Uterus (tissue), 4 donors: ENCODE data around the gene MYCL. TPM values are rescaled to one million over a fixed set of nuclear protein-coding genes. Genes with fewer than 3 reads are reported as not detected.
A peak's percentile ranks its signal among the peaks of the same experiment; 100 is the strongest.

ENCODE experiments used
- DNase-seq, 2 donors: peaks; one replicate each; pipeline ENCODE4 v3.0.0-alpha.2; 2019 to 2020
- H3K27ac ChIP-seq, 2 donors: fragments of 200-600 bp; sonication (generic); 1 replicate in 1 of 2; 2 replicates in 1 of 2; pipeline ENCODE4 v1.5.1; 2016 to 2018
- H3K27me3 ChIP-seq, 2 donors: fragments of 200-600 bp; sonication (generic); one replicate each; pipeline ENCODE4 v1.5.1; 2018 to 2019; ENCODE audit warnings: control low read depth in 1 of 2
- H3K36me3 ChIP-seq, 2 donors: fragments of 200-600 bp; sonication (generic); one replicate each; pipeline ENCODE4 v1.5.1; 2019; ENCODE audit warnings: control low read depth in 1 of 2
- H3K4me1 ChIP-seq, 2 donors: fragments of 200-600 bp; sonication (generic); one replicate each; pipeline ENCODE4 v1.5.1; 2018 to 2019; ENCODE audit warnings: control low read depth in 1 of 2
- H3K4me3 ChIP-seq, 2 donors: fragments of 200-600 bp; sonication (generic); 1 replicate in 1 of 2; 2 replicates in 1 of 2; pipeline ENCODE4 v1.5.1; 2018 to 2019; ENCODE audit warnings: mild to moderate bottlenecking in 1 of 2
- H3K9me3 ChIP-seq, 2 donors: fragments of 200-600 bp; sonication (generic); one replicate each; pipeline ENCODE4 v1.5.1; 2019; ENCODE audit warnings: control low read depth in 1 of 2
- CTCF ChIP-seq, 4 experiments: fragments of 200-600 bp in 2 of 4; fragments of 450-650 bp in 2 of 4; sonication (generic) in 2 of 4; IDR thresholded peaks; one replicate each; pipeline ENCODE4 v1.5.1; 2016 to 2019; ENCODE audit warnings: antibody characterized with exemption in 4 of 4, mild to moderate bottlenecking in 2 of 4, moderate library complexity in 1 of 4
- POLR2A ChIP-seq, 2 donors: fragments of 450-650 bp; IDR thresholded peaks; one replicate each; pipeline ENCODE4 v1.6.1; 2016; ENCODE audit warnings: antibody characterized with exemption in 2 of 2, mild to moderate bottlenecking in 1 of 2, moderate library complexity in 1 of 2
- intact Hi-C: fragments of 100-400 bp; cut with DNase I; formaldehyde crosslinking; loops from one replicate; pipeline ENCODE4 v1.15.1; 2023; ENCODE audit warnings: low total_unique reads
- total RNA-seq, 4 donors: library from RNA; depleted of rRNA in 3 of 4; stranded (reverse); fragments of >200 nt in 3 of 4; gene quantifications; one replicate each; pipeline versions ENCODE4 v1.1.0 to v1.2.4, GENCODE V29; 2014 to 2023
- donor health status: DM: yes; HTN: yes; CAD: no.

Gene MYCL
- total RNA-seq, 4 donors from 2014 or later, result 0.40 to 3.6 TPM; not detected in 2

DNA sequence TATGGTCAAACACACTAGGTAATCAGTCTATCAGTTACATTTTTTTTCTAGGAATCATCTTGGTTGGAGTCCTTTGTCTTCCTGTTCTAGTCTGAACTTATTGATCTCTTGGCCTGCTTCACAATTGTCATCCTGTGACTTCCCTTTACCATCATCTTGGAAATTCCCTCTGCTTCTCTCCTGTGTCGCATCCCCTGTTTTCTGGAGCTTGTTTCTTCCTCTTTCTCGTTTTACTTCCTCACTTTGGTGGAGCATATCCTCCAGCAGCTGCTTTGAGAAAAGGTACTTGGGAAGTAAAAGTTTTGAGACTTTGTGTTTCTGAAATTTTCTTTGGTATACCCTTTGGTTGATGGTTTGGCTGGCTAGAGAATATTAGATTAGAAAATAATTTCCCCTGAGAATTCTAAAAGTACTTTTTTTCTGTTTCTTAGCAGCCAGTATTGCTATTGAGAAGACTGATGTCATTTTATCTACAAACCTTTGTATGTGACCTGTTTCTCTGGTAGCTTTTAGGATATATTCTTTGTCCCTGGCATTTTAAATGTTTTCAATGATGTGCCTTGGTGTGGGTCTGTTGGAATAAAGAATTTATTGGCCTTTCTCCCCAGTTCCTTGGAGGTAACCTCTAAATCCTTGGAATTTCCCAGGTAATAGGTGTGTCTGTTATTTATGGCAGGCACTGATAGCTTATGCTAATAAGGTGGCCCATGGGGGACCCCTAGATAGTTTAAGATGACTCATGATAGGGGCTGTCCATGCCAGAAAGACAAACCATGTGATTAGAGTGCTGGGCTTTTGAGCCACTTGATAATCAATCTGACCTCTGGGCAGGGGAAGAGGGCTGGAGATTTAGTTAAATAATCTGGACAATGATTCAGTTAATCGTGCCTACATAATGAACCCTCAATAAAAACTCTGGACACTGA lies 6.1 kb upstream of the MYCL start:
- Histone ChIP-seq H3K4me3 (no peak overlapping the region), H3K9me3 (no peaks in the 10 kb centered on the region), H3K4me1 (no peaks in the 10 kb centered on the region), H3K27me3 (peaks cover 0 to 4% of the 10 kb centered on the region in 2 donors), H3K36me3 (no peaks in the 10 kb centered on the region), H3K27ac (no peak overlapping the region)
- TF ChIP-seq POLR2A (IDR thresholded peaks at IDR 0.05), result no peak
- no peak for TF ChIP-seq CTCF (IDR thresholded peaks at IDR 0.05)
- intact Hi-C loops, result no loop called here
- no peak for DNase-seq

DNA sequence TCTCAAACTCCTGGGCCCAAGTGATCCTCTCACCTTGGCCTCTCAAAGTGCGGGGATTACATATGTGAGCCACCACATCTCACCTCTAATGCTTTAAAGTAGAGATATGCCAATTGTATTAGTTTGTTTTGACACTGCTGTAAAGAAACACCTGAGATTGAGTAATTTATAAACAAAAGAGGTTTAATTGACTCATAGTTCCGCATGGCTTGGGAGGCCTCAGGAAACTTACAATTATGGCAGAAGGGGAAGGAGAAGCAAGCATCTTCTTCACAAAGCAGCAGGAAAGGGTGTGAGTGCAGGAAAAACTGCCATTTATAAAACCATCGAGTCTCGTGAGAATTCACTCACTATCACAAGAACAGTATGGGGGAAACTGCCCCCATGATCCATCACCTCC lies 3.5 kb upstream of the MYCL start:
- Histone ChIP-seq H3K9me3 (no peaks in the 10 kb centered on the region), H3K4me3 (no peak overlapping the region), H3K4me1 (peaks cover 0 to 8% of the 10 kb centered on the region in 2 donors), H3K27me3 (peaks cover 4 to 9% of the 10 kb centered on the region in 2 donors), H3K27ac (no peak overlapping the region), H3K36me3 (no peaks in the 10 kb centered on the region)
- TF ChIP-seq CTCF (IDR thresholded peaks at IDR 0.05) (no peak), POLR2A (IDR thresholded peaks at IDR 0.05) (no peak)
- intact Hi-C loops, result no loop called here
- DNase-seq, result no peak

GRCh38 chr1:39902460-39902807 lies 717 bp upstream of the MYCL start:
- Histone ChIP-seq H3K9me3 (no peaks in the 10 kb centered on the region), H3K27me3 (peaks cover 4 to 9% of the 10 kb centered on the region in 2 donors), H3K4me1 (peaks cover 0 to 8% of the 10 kb centered on the region in 2 donors), H3K36me3 (no peaks in the 10 kb centered on the region), H3K27ac (no peak overlapping the region), H3K4me3 (peak overlapping the region; percentile 34 to 45)
- no peak for DNase-seq
- intact Hi-C loops, result loop anchor here (5.0 kb wide), 1 partner anchor 85 kb away; no protein-coding TSS in a partner anchor
- TF ChIP-seq POLR2A (IDR thresholded peaks at IDR 0.05) (no peak), CTCF (IDR thresholded peaks at IDR 0.05) (no peak)

- peak overlapping the region; percentile 34 to 45 for H3K4me3 ChIP-seq
- H3K27ac ChIP-seq, result no peak overlapping the region
- H3K36me3 ChIP-seq, result no peaks in the 10 kb centered on the region
- H3K9me3 ChIP-seq, result no peaks in the 10 kb centered on the region
- TF ChIP-seq POLR2A (IDR thresholded peaks at IDR 0.05), result no peak
- H3K27me3 ChIP-seq, result peaks cover 4 to 9% of the 10 kb centered on the region in 2 donors
- DNase-seq, result no peak
- H3K4me1 ChIP-seq, result peaks cover 0 to 8% of the 10 kb centered on the region in 2 donors
- intact Hi-C loops, result loop anchor here (5.0 kb wide), 1 partner anchor 84 kb away; no protein-coding TSS in a partner anchor
Observed at GRCh38 chr1:39901464-39901713, 328 bp downstream of the MYCL start.

GRCh38 chr1:39900662-39901463 lies 854 bp downstream of the MYCL start:
- intact Hi-C loops, result loop anchor here (5.0 kb wide), 1 partner anchor 84 kb away; no protein-coding TSS in a partner anchor
- no peak for DNase-seq
- peaks cover 4 to 9% of the 10 kb centered on the region in 2 donors for H3K27me3 ChIP-seq
- H3K4me1 ChIP-seq, result peaks cover 0 to 8% of the 10 kb centered on the region in 2 donors
- TF ChIP-seq CTCF (IDR thresholded peaks at IDR 0.05) (no peak), POLR2A (IDR thresholded peaks at IDR 0.05) (no peak)
- no peaks in the 10 kb centered on the region for H3K9me3 ChIP-seq
- peak overlapping the region; percentile 34 to 45 for H3K4me3 ChIP-seq
- H3K36me3 ChIP-seq, result no peaks in the 10 kb centered on the region
- H3K27ac ChIP-seq, result no peak overlapping the region
